DMS79 treated with DMSO at 0.1 percent for 48 hours (cell line): ENCODE measurements around the gene TGFBR1.
"Not testable (repeated sequence)": the region's sequence is repeated elsewhere in the genome, so short reads cannot be mapped to it uniquely, and the experiment has no call there.

ENCODE experiments used
- DNase-seq: peaks from one replicate; lab custom pipeline; 2025; lab: John Stamatoyannopoulos, UW

The TGFBR1 gene

DNA sequence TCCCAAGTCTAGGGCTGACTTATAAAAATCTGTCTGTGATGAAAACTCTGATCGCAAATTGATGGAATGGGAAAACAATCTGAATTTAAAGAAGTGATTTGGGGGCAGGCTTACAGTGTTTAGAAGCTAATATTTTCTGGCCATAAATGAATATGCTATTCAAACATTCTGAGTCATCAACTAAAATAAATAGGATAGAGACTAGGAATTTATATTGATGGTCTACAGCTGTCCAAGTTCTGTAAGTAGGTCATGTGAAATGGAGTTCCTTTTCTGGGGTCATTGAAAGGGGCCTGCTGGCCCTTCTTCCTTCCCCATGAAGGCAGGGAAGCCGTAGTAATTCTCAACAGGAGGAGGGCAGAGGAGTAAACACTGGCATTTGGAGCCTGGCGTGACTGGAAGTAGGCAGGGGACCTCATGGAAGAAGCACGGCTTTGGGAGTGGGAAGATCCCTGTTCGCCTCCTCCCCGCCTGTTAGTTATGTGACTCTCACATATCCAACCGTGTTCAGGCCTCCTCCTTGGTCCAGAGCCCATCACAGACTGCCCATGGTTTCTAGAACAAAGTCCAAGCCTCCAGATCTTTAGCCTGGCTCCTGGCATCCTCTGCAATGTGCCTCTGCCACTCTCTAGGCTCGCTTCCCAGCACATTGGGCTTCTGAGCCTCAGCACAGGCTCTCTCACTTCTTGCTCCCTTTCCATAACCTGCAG is 85.1 kb downstream of the TGFBR1 start:
- DNase-seq: no peak

DNA sequence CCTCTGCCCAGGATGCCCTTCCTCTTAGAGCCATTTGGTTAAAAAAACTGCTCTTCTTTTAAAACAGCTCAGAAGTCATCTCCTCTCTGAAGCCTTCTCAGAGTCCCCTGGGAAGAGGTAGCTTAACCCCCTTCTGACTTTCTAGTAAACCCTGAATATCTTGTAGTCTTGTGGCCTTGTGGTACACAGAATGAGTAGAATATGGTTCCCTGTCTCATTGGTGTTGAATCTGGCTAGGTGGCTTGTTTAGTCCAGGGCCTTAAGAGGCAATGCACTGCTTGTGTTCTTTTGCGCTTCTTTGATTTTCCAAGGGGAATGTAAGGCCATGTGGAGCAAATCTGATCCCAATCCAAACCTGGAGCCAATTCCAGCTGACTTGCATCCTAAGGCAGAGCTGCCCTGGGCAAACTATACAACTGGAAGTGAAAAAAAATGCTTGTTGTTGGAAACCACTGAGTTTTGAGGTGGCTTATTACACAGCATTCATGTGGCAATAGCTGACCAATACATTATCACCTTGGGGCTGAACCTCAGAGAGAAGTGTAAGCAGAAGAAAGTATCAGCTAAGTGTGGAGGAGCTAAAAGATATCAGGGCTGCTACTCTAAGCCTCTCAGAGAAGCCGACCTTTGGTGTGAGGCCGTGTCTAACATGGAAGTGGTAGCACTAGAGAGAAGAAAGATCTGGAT is 85.8 kb downstream of the TGFBR1 start:
- no peak for DNase-seq

- no peak for DNase-seq
Measured at GRCh38 chr9:99192786-99193465, 88.0 kb downstream of the TGFBR1 start.

DNA sequence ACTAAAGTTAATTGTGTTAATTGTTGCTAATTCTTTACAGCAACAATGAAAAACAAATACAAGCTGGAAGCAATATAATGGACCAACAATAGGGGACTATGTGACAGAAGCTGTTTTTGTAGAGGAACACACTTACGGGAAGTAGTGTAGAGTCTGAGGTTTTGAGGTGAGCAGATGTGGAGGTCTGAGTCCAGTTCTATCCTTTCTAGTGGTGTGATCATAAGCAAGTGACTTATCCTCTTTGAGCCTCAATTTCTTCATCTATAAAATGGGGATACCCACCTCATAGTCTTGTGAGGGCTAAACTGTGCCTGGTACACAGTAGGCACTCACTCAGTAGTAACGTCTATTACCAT is 88.5 kb downstream of the TGFBR1 start:
- no peak for DNase-seq

DNA sequence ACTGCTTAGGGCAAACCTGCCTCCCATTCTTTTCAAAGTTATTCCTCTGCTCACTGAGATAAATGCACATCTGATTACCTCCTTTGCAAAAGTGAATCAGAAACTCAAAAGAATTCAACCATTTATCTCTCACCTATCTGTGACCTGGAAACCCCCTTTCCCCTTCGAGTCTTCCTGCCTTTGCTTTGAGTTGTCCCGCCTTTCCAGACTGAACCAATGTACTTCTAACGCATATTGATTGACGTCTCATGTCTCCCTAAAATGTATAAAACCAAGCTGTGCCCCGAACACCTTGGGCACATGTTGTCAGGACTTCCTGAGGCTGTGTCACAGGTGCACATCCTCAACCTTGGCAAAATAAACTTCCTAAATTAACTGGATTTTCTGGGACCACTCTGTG is 91.6 kb downstream of the TGFBR1 start:
- DNase-seq: not testable (repeated sequence)

DNA sequence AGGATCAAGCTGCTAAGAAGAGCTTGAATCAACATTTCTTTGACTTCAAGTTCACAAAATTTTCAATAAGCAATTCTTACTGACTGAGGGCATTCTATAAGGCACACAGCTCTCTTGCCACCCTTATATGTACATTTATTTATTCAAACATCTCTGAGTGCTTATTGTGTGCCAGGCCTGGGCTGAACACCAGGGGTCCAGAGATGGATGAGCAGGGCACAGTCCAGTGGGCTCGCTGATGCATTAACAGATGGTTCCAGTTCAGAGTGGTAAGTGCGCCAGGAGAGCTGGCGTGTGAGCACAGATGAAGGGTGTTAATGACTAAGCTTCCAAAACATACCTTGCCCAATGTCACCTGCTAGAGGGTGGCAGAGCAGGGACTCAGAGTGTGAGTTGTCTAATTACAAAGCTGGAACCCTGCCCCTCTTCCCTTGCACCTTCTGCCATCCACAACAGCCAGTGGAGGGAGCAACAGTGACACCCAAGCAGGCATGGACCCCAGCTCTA is 92.3 kb downstream of the TGFBR1 start:
- DNase-seq: no peak

- no peak for DNase-seq
Measured at GRCh38 chr9:99197987-99198386, 93.1 kb downstream of the TGFBR1 start.

GRCh38 chr9:99199938-99200539 is 95.1 kb downstream of the TGFBR1 start:
- no peak for DNase-seq

DNA sequence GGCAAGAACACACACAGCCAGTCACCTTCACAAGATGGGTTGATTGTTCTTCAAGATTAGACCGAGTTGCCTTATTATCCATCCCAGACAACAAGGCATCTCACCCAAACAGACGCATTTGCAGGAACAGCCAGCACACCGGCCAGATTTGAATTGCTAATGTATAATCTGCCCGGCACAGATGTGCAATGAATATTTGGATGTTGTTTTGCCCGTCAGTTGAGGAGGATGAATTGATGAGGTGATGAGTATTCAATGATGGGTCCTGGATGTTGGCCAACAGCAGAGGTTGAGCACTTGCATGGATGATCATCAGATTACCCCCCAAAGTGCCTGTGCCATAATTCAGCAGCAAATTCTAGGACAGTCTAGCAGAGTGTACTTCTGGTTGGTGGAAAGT is 96.7 kb downstream of the TGFBR1 start:
- no peak for DNase-seq
